HG03520 (cell line): Measurements from ENCODE around the gene MICOS13.
A peak's percentile ranks its signal among the peaks of the same experiment; 100 is the strongest.
"Not testable (repeated sequence)": the region's sequence is repeated elsewhere in the genome, so short reads cannot be mapped to it uniquely, and the experiment has no call there.

Experiments used
- ATAC-seq: cut with Tn5 transposase; IDR thresholded peaks from one replicate; pipeline ENCODE4 v1.9.1; 2021; ENCODE audit warnings: mild to moderate bottlenecking, moderate library complexity; ENCODE audit not compliant: unreplicated experiment

Gene MICOS13, protein sequence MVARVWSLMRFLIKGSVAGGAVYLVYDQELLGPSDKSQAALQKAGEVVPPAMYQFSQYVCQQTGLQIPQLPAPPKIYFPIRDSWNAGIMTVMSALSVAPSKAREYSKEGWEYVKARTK

DNA sequence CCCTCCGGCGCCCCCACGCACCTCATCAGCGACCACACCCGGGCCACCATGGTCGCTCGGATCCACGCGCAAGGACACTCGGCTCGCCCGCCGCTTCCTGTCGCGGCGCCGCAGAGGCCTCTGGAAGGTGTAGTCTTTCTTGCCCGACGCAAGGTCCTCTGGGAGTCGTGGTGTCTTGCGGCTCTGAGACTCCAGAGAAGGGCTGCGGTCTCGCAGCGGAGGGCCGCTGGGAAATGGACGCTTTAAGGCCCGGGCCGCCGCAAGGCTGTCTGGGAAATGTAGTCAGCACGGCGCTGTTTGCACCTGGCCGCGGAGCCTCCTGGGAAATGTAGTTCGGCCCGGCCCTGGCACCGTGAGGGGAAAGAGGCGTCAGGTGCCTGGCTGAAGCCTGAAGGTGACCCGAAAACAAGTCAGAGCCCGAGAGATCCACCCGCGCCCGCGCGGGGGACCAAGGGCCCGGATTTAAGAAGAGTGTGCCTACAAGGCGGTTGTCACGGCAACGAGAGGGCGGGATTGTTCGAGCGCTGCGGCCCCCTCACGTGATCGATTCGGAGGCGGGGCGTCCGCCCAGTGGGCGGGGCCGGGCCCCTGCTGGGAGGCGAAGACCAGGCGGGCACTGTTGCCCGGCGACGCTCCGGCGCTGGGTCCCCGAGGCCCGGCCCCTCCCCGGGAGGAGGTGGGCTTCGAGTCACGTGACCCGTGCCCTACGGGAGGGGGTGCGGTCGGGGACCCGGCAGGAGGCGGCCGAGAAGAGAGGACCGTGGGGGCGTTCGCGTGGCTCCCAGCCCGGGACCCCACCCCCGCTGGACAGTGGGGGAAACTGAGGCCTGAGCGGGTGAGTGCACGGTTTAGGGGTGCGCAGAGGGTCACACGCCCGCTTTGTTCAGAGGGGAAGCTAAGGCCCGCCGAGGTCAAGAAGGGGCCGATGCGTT, at the start of gene MICOS13, which contains the start of gene HSD11B1L:
TSS of gene MICOS13 (minus strand) at position 80 of the 932 bp plus-strand sequence. CDS start at position 50, 30 bp downstream.
TSS of gene HSD11B1L (plus strand) at position 591 of the 932 bp plus-strand sequence. CDS start 3,806 bp downstream, outside the sequence.
- peak; percentile 82 for ATAC-seq

DNA sequence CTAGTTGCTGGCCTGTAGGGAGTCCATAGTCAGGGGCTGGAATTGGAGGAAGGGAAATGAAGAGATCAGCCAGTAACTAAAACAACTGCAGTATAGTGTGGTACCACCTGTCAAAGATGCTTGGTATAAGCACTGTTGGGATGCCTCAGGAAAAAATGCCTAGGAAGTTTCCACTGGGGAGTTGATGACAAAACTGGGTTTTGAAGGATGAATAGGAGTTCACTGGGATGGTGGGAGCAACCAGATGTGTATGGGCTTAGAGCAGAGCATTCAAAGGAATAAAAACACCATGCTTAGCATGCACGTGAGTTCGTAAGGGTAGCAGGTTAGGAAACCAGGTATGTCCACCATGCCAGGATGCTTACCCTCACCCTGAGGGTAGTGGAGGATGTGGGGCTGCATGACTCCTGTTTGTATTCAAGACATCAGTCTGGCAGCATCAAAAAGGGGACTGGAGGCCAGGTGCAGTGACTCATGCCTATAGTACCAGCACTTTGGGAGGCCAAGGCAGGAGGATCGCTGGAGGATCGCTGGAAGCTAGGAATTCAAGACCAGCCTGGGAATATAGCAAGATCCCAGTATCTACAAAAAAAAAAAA, 47.2 kb upstream of the MICOS13 start:
- ATAC-seq: no peak

DNA sequence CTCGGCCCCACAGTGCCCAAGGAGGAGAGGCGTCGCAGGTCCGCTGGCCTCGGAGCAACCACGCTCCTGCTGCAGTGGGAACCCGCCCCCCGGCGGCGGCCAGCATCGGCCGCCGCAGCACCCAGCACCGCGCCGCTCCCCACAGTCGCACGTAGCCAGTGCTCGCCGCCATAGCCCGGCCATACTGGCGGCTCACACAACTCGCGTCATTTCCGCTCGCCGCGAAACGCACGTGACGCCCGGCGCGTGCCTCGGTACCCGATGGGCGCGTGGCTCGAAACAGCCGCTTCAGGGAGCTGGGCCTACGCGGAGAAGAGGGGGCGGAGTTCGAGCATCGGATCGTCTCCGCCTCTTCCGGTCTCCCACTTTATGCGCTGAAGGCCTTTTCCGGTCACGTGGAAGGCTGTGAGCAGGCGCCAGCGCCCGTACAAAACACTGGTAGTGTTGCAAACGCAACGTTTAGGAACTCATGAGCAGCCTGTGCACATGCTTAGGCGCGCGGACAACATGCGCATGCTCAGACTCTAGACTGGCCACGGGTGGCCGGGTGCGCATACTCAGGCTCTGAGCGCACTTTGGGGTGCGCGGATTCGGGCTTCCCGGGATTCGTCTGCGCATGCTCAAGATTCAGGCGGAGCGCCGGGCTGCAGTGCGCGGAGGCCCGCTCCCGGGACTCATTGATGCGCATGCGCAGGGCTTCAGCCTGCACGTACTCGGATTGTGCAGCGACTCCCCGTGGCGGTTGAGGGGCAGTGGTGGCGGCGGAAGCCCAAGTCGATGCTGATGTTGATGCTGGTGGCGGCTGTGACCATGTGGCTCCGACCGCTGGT, 39.9 kb upstream of the MICOS13 start, which contains the start of the genes CATSPERD and LONP1:
TSS of gene CATSPERD (plus strand) at position 677 of the 830 bp plus-strand sequence. CDS start at position 778, 101 bp downstream.
TSS of gene LONP1 (minus strand) at position 186 of the 830 bp plus-strand sequence. CDS start at position 172, 14 bp downstream.
- ATAC-seq: peak; percentile 84

DNA sequence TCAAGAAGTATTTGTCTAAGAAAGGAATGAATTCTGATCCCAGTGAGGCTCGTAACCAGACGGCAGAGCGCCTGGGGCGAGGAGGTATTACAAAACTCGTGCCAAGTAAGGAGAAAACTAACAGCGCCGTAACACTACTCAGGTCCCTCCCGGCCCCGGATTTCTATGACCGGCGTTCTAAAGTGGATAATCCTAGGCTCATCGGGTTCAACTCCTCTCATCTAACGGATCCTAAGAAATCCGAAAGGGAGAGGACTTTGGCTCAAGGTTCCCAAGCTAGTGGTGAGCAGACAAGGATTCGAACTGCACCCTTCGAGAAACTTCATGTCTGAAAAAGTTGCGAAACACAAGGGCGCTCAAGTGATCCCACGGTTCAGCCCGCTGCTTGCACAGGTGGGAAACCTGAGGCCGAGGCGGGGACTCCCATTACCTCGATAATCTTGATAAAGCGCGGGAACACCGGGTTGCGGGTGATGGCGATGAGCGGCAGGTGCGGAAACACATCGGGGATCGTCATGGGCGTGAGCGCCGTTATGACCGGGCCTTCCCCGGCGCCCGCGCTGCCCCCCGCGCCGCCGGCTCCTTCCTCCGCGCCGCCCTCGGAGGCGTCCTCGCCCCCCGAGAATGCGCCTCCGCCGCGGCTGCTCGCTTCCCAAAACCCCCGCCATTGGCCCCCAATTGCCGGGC, 39.1 kb upstream of the MICOS13 start:
- ATAC-seq: no peak

DNA sequence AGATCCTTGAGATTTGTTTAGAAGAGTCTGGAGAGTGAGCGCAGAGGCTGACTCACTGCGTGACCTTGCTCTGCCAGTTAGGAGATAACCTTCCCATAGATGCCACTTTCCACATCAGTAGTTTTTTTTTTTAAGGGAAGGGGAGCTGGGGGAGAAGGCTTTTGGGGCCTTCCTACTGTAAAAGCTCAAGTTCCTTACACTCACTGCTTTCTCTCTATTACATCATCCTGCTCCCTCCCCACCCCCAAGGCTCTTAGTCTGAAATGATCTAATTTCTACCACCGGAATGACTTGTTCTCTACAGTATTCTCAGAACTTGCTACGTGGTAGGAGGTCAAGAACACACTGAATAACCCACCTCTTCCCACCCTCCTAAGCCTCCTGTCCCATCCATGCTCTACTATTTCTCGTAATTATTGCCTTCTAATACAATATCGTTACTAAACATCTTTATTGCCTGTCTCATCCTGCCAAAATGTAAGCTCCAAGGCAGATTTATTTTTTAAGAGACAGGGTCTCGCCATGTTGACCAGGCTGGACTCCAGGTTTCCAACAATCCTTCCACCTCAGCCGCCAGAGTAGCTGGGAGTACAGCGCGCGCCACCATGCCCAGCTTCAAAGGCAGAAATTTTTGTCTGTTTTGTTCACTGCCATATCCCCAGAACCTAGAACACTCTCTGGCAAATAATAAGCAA, 38.4 kb upstream of the MICOS13 start:
- no peak for ATAC-seq

DNA sequence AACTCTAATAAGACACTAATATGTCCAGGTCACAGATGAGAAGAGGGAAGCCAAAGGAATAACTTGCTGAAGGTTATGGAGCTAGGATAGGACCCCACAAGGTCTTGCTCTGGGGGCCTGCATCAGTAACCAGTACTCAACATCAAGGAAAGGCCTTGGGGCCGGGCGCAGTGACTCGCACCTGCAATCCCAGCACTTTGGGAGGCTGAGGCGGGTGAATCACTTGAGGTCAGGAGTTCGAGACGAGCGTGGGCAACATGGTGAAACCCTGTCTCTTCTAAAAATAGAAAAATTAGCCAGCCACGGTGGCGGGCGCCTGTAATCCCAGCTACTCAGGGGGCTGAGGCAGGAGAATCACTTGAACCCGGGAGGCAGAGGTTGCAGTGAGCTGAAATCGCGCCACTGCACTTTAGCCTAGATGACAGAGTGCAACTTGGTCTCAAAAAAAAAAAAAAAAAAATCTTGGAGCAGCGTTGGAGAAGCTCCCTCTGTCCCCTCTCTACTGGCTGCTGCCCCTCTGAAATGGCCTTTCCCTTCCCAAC, 37.8 kb upstream of the MICOS13 start:
- no peak for ATAC-seq

DNA sequence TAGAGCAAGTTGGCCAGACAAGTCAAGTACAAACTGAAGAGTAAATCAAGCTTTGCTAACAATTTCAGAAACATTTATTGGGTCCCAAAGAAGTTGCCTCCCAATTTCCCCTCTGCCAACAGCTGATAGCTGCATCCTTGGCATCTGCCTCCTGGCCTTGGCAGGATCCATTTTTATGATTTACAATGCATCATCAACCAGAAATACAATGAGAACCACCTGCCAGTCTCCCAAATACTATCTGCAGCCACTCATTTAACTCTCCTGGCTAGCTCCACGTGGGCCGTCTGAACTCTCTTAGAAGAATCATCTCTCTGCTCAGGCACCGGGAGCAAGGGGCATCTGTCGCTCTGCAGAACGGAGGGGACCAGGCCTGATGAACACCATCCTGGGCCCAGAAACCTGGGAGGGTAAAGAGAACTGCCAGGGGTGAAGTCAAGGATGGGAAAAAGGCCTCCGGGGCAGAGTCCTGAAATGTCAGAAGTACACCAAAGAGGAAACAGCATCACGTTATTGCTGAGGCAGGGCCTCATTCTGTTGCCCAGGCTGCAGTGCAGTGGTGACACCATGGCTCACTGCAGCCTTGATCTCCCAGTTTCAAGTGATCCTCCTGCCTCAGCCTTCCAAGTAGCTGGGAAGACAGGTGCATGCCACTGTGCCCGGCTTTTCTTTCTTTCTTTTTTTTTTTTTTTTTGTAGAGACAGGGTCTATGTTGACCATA, 37.1 kb upstream of the MICOS13 start:
- ATAC-seq: no peak

DNA sequence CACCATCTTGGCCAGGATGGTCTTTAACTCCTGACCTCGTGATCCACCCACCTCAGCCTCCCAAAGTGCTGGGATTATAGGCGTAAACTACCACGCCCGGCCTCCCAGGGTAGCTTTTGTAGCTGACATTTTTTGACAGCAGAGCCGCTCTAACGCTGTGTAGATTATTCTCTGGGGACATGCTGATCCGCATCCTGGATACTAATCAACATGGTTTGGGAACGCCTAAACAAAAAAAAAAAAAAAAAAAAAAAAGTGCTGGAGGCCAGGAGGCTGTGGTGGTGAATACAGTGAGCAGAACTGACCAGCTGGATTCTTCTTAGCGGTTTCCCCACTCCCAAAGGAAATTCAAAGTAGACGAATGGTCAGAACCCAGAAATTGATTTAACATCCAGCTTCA, 34.5 kb upstream of the MICOS13 start:
- no peak for ATAC-seq

DNA sequence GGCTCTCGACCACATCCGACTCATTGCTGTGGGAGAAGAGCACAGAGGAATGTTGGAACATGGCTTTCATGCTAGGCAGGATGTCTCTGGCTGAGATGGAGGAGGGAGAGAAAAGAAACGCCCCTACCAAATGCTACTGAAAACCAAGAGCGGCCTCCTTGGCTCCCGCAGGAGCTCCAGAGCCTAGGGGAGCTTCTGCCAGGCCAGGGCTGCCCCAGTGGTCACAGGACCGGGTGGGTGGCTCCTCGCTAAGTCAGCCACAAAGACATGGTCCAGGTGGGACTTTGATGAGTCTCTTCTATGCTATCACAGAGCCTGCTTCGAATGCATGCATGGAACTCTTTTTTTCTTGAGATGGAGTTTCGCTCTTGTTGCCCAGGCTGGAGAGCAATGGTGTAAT, 32.9 kb upstream of the MICOS13 start:
- no peak for ATAC-seq

DNA sequence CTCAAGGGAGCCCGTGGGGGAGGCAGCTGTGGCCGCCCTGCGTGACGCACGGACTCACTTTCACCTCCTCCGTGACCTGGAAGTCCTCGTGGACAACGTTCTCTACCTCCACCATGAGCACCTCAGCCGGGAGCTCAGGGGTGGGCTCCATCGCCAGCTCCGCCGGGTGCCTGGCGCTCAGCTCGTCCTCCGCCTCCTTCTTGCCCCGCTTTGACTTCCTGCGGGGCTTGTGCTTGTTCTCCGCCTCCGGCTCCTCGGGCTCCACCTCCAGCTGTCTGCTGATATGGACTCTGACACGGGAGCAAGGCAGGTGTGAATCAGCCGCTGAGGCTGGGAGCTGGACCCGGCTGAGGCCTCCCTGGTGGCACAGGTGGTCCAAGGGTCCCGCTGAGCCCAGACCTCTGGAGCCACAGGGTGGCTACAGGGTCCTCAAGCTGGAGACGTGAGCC, 31.4 kb upstream of the MICOS13 start:
- ATAC-seq: no peak

DNA sequence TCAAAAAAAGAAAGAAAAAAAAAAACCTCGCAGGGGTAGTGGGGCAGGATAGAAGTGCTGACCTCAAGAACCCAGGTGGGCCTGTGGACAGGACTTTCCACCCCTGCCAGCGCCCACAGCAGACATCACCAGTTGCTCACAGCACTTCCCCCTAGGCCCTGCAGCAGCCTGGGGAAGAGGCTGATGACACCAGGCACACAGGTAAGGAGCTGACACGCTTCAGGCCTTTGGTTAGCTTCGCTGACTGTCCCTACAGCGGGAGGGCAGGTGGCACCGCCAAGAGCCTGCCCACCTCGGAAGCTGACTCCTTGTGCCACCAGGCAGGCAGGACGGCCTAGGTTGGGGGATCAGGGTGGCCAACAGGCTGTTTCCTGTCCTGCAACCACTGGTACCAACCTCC, 30.7 kb upstream of the MICOS13 start:
- no peak for ATAC-seq

DNA sequence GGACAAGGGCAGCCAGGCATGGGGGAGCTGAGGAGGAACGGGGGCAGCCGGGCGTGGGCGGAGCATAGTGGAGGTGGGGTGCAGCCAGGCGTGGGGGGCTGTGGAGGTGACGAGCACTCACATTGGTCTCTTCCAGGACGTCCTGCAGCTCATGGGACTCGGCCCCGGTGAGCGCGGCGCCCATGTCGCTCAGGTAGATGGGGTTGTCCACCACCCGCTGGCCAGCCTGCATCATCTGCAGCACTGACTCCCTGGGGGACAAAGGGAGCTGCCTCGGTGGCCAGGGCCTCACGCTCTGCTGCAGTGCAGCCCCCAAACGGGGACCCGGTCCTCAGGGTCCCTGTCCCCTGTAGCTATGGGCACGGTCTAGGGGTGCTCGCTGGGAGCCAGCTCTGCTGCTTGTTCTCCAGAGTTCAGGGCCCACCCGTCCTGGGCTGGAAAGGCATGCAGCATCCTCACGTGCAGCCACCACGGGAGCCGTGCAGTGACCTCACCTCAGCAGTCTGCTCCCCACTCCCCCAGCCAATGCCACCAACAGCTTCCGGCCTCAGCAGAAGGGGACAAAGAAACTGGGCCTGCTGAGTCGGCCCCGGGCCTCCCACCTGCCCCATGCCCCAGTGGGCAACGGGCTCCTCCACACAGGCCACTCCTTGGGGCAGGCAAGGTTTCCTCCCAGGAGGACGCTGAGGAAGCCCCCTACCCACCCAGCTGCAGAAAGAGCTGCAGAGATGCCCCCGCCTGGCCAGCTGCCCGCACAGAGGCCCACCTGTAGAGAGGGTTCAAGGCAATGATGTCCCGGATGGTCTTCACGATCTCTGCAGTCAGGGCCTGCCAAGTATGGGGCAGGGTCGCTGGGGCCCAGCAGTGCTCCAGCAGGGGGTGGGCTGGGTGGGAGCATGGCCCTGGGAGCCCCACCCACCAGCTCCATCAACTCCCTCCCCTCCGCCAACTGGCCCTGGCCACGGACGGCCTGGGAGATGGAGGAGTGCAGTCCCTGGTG, 27.6 kb upstream of the MICOS13 start:
- ATAC-seq: no peak

DNA sequence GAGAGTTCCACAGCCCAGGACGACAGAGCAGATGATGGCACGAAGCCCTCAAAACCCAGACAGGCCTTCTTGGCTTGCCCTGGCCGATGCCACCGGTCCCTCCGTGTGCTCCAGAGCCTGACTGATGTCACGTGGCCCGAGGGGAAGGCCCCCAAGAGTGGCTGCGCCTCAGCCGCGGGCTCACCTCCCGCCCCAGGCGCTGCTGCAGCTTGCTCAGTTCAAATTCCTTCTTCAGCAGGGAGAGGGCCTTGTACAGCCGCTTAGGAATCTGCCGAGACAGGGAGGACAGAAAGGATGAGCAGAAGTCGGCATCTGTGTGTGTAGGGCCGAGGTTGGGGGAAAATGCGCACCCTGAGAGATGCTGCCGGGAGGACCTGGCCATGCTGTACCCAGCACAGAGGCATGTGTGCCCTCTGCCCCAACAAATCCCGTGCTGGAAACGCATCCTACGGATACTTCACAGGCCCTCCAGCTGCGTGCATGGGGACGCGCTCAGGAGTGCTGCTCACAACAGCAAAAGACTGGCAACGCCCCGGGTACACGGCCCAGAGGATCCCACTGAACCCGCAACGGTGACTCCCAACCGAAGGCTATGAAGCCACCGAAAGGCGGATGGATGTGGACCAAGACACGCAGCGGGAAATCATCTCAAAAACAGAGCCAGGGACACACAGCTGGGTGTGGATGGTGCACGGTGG, 26.7 kb upstream of the MICOS13 start:
- no peak for ATAC-seq

DNA sequence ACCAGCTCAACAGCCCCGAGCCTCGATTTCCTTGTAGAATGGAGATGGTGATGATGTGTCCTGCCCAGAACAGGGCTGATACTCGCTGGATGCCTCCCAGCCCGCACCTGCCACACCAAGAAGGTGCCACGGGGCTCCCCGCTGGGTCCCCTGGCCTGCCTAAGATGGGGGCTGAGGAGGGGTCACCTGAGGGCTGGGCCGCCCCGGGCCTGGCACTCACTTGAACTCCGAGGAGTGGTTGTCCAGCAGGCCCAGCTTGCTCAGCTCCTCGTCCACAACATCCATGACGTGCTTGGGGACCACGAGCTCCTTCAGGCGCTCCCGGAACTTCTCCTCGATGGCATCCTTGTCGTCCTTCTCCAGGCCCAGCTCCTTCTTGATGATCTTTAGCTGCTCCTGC, 25.2 kb upstream of the MICOS13 start:
- ATAC-seq: no peak

DNA sequence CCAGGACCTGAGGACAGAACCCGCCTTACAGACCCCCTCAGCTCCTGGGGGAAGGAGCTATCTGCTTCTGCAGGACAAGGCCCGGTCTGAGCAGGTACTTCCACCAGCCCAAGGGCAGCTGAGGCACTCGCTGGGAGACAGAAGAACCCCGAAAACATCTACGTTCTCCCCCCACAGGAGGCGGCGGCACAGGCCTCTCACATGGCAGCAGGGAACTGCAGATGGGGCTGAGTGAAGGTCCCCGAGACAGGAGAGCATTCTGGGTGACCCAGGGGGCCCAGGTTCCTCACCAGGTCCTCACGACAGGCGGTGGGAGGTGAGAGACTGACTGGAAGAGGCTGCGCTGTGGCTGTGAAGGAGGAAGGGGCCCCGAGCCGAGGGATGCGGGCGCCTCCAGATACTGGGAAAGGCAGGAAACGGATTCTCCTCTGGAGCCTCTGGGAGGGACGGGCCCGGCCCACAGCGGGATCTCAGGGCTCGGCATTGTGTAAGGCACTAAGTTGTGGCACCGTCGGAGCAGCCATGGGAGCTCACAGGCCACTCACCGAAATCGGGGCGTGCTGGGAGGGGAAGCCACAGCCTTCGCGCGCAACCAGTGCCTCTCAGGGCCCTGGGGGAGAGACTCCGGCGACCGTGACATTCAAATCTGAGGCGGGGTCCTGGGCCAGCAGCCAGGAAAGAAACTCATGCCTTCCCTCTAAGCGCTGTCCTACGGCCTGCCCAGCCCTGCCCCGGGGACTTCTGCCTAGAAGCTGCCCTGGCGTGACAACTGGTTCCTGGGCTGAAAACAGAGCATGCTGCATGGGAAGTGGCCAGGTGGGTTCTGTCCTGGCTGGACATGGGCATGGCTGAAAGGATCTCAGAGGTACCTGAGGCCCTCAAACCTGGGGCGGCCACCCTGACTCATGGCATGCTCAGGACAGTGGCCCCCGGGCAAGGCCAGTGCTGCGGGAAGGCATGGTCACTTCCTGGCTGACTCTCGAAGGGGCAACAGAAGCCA, 23.8 kb upstream of the MICOS13 start:
- ATAC-seq: no peak

DNA sequence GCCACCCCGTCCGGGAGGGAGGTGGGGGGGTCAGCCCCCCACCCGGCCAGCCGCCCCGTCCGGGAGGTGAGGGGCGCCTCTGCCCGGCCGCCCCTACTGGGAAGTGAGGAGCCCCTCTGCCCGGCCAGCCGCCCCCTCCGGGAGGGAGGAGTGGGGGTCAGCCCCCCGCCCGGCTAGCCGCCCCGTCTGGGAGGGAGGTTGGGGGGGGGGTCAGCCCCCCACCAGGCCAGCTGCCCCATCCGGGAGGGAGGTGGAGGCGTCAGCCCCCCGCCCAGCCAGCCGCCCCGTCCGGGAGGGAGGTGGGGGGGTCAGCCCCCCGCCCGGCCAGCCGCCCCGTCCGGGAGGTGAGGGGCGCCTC, 21.7 kb upstream of the MICOS13 start:
- ATAC-seq: not testable (repeated sequence)
